PC-3 (cell line): ENCODE data around the gene KCNB1.

Experiments
- EZH2 ChIP-seq: fragments of 300-600 bp; sonication (generic); IDR thresholded peaks from one replicate; pipeline ENCODE4 v1.6.1; 2017; ENCODE audit warnings: antibody characterized with exemption, mild to moderate bottlenecking, low read length; ENCODE audit not compliant: unreplicated experiment
- EZH2phosphoT487 ChIP-seq: fragments of 300-600 bp; sonication (generic); IDR thresholded peaks from 2 replicates; pipeline ENCODE4 v1.6.1; 2018; ENCODE audit warnings: mild to moderate bottlenecking, antibody characterized with exemption, low read length, borderline replicate concordance

GRCh38 chr20:49503176-49503575, 20.7 kb upstream of the KCNB1 start:
- TF ChIP-seq EZH2phosphoT487 (no peak), EZH2 (no peak)
